ENCODE data around the gene SLC25A26.
"Not testable (repeated sequence)": the region's sequence is repeated elsewhere in the genome, so short reads cannot be mapped to it uniquely, and the experiment has no call there.

Gene SLC25A26

GRCh38 chr3:66415867-66416428 is 195.1 kb downstream of the SLC25A26 start:
- peak; percentile 41 for DNase-seq

GRCh38 chr3:66416556-66417304 is 195.9 kb downstream of the SLC25A26 start:
- DNase-seq, result no peak

- DNase-seq, result no peak
These were observed 197.7 kb downstream of the SLC25A26 start for GRCh38 chr3:66418475-66418931.

GRCh38 chr3:66419036-66419435 is 198.2 kb downstream of the SLC25A26 start:
- no peak for DNase-seq

- DNase-seq, result not testable (repeated sequence)
These were observed 200.3 kb downstream of the SLC25A26 start for GRCh38 chr3:66421144-66421543.

- DNase-seq, result not testable (repeated sequence)
These were observed 201.1 kb downstream of the SLC25A26 start for GRCh38 chr3:66421893-66422292.

- DNase-seq, result no peak
These were observed 203.0 kb downstream of the SLC25A26 start for GRCh38 chr3:66423791-66424190.

- no peak for DNase-seq
These were observed 204.2 kb downstream of the SLC25A26 start for GRCh38 chr3:66425032-66425431.

- DNase-seq, result no peak
These were observed 204.8 kb downstream of the SLC25A26 start for GRCh38 chr3:66425576-66426114.

GRCh38 chr3:66426135-66426534 is 205.3 kb downstream of the SLC25A26 start:
- no peak for DNase-seq

GRCh38 chr3:66427352-66427751 is 206.6 kb downstream of the SLC25A26 start:
- DNase-seq, result no peak

GRCh38 chr3:66427951-66428474 is 207.2 kb downstream of the SLC25A26 start:
- DNase-seq, result no peak

Measured in hematopoietic multipotent progenitor cell treated with erythropoietin and hydrocortisone succinate and interleukin-3 and kit ligand, for 8 days (in vitro differentiated cells).